B cell (primary cell): Measurements from ENCODE around the gene CTRB2.

Experiments
- CTCF ChIP-seq: fragments of 200-600 bp; IDR thresholded peaks from one replicate; pipeline ENCODE4 v1.8.0; 2022; ENCODE audit warnings: antibody characterized with exemption, mild to moderate bottlenecking
- EZH2 ChIP-seq: IDR thresholded peaks from 2 replicates; pipeline ENCODE4 v1.6.1; 2012; ENCODE audit warnings: borderline replicate concordance, low read depth, mild to moderate bottlenecking, moderate library complexity, low read length; ENCODE audit not compliant: insufficient read depth, poor library complexity, severe bottlenecking

- no peak for TF ChIP-seq CTCF
- no peak for TF ChIP-seq EZH2
These were observed 30.0 kb downstream of the CTRB2 start for GRCh38 chr16:75176926-75177325.
